ENCODE measurements around the gene C2orf76. TPM values are rescaled to one million over a fixed set of nuclear protein-coding genes. Genes with fewer than 3 reads are reported as not detected.
A peak's percentile ranks its signal among the peaks of the same experiment; 100 is the strongest.

Gene C2orf76
- total and polyA plus RNA-seq, 2 of the 4 experiments (the other 2 are of a cell fraction): 10.6 to 12.6 TPM

DNA sequence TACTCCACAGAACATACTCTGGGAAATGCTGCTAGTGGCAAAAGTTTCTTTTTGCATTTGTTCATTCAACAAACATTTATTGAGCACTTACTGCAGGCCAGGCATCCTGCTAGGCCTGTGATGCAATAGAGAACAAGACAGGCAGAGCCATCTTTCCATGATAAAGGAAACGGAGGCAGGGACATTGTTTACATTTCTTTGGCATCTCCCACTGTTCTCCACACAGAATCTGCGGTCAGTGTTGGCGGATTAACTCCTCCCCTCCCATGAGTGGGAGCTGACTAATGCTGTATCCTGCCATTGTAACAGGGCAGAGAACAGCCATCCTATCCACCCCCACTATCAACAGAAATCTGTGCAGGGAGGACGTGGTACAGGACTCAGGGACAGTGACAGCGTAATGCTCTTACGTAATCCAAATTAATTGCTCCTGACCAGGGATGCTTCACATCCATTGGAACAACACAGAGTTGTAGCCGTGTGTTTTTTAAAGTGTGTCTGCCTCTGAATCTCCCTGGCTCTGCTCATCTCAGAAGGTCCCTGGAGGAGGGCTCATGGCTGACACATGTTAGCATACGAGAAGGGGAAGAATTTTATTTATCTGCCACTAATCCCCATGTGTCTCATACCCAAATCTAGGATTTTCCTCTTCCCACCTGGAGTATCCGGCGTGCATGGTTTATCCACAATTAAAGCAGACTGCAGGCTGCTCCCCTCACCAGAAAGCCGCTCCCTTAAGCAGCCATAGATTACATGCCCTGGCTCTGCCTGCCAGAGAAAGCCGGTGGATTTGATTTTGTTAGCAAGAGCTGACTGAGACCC lies 110.7 kb downstream of the C2orf76 start:
- Histone ChIP-seq H4K91ac (ENCODE audit: insufficient read depth, low read depth, low read length) (peak overlapping the region; percentile 64), H4K20me1 (ENCODE audit: insufficient read depth, low read length) (peaks cover 8% of the 10 kb centered on the region; the same call in 1 of the 2 replicates), H3K4me3 (ENCODE audit: insufficient read depth, low read depth, low read length) (no peak overlapping the region), H3K79me1 (ENCODE audit: low read depth in 1 of 2, low read length in 2 of 2) (peaks cover 0 to 24% of the 10 kb centered on the region in 2 experiments; a peak in 2 of 4 replicates), H2BK15ac (ENCODE audit: low read depth, low read length) (peak overlapping the region; percentile 6; the same call in 1 of the 3 replicates), H3K56ac (ENCODE audit: extremely low read depth, insufficient read depth, low read length) (peak overlapping the region; percentile 59), H2BK120ac (ENCODE audit: low read depth, low read length) (peak overlapping the region; percentile 80), H2BK5ac (ENCODE audit: low read depth, low read length, poor library complexity, severe bottlenecking) (peak overlapping the region; percentile 71), H3K36me3 (ENCODE audit: control insufficient read depth, insufficient read depth, low read length) (no peaks in the 10 kb centered on the region), H3K18ac (ENCODE audit: low read depth, low read length) (peak overlapping the region; percentile 26; the same call in 1 of the 2 replicates), H4K8ac (ENCODE audit: low read depth in 2 of 2, low read length in 2 of 2) (peak overlapping the region; percentile 0 to 50; a peak in 2 of 4 replicates), H2AK5ac (ENCODE audit: low read depth, low read length) (0 out of 2 replicates have a peak overlapping the region, but pooled peaks have one; percentile 30), H2AFZ (replicated peaks; ENCODE audit: low read length, poor library complexity) (peak overlapping the region; percentile 75), H3K9me1 (ENCODE audit: insufficient read depth, low read length) (peaks cover 39% of the 10 kb centered on the region), H2AK9ac (replicated peaks; ENCODE audit: low read depth, low read length, poor library complexity) (peak overlapping the region; percentile 82), H3K4me1 (ENCODE audit: control insufficient read depth, insufficient read depth, low read length) (peaks cover 27% of the 10 kb centered on the region), H3K14ac (replicated peaks; ENCODE audit: low read depth, low read length) (peak overlapping the region; percentile 10; the same call in 1 of the 2 replicates), H3K4ac (ENCODE audit: low read depth, low read length) (peak overlapping the region; percentile 72), H3K27ac (ENCODE audit: insufficient read depth, low read length) (peak overlapping the region; percentile 3; the same call in 1 of the 2 replicates), H2BK20ac (ENCODE audit: low read depth, low read length) (peak overlapping the region; percentile 73), H4K5ac (ENCODE audit: low read depth, low read length) (no peak overlapping the region), H3K4me2 (ENCODE audit: low read depth, low read length) (peak overlapping the region; percentile 16), H3K27me3 (ENCODE audit: control insufficient read depth, insufficient read depth, low read length) (no peaks in the 10 kb centered on the region), H3K23ac (ENCODE audit: low read depth, low read length) (peak overlapping the region; percentile 19), H3K9ac (ENCODE audit: low read depth, low read length) (0 out of 2 replicates have a peak overlapping the region, but pooled peaks have one; percentile 3), H3K9me3 (ENCODE audit: control insufficient read depth, insufficient read depth, low read length) (no peaks in the 10 kb centered on the region)
- in situ Hi-C loops (cut with MboI; ENCODE audit: low sequenced_read_pairs) (loop anchor here (25.0 kb wide), 1 partner anchor 94 kb away; the partner anchor contains the start of gene C1QL2), intact Hi-C loops (cut with micrococcal nuclease) (loop anchor here (2.0 kb wide), 1 partner anchor 31 kb away; no protein-coding TSS in a partner anchor), dilution Hi-C loops (cut with HindIII; ENCODE audit: low sequenced_read_pairs, unreplicated experiment) (no loop called here)
- no TSS peak for BruUV-seq (replicated peaks)
- TF ChIP-seq FOS (IDR thresholded peaks at IDR 0.05; ENCODE audit: low read depth, low read length) (peak; percentile 66), RCOR1 (IDR thresholded peaks at IDR 0.05; ENCODE audit: insufficient replicate concordance, low read length) (peak; percentile 82), MAZ (IDR thresholded peaks at IDR 0.05; ENCODE audit: borderline replicate concordance, low read depth, low read length) (peak; percentile 72), MXI1 (IDR thresholded peaks at IDR 0.05; ENCODE audit: borderline replicate concordance, low read depth, low read length) (no peak), BHLHE40 (IDR thresholded peaks at IDR 0.05; ENCODE audit: low read depth, low read length) (peak; percentile 59), CEBPB (IDR thresholded peaks at IDR 0.05; ENCODE audit: low read depth, low read length) (peak; percentile 97), RFX5 (IDR thresholded peaks at IDR 0.05; ENCODE audit: low read depth, low read length) (peak; percentile 49; the same call in 1 of the 2 replicates), MAFK (IDR thresholded peaks at IDR 0.05; ENCODE audit: low read depth, low read length) (peak; percentile 6; the same call in 1 of the 2 replicates), POLR2A (IDR thresholded peaks at IDR 0.05; ENCODE audit: low read depth, low read length) (peak; percentile 45; the same call in 1 of the 2 replicates), CTCF (conservative IDR thresholded peaks at IDR 0.05; ENCODE audit: low read depth, low read length) (no peak)
- ATAC-seq (ENCODE audit: low read depth): peak; percentile 90
- WGBS, 2 experiments (ENCODE audit: extremely low coverage in 2 of 2, insufficient read length in 1 of 2): 40% methylated on average over 2 of the region's 12 CpGs; no CpG with 5 or more reads in 1 of the 2 experiments
- ChIA-PET POLR2A (ENCODE audit: unreplicated experiment) (no interaction called here), CTCF (no interaction called here)
- DNase-seq: peak; percentile 98
